RWPE2 (cell line): Measurements from ENCODE around the gene PATJ.

ENCODE experiments used
- ATAC-seq: fragments of 200-7000 bp; cut with Tn5 transposase; 3 replicates; pipeline ENCODE4 v1.9.1; 2021; ENCODE audit warnings: low read depth
- DNase-seq: peaks from one replicate; pipeline ENCODE4 v3.0.0-alpha.2; 2020; ENCODE audit warnings: low spot score
- H3K27ac ChIP-seq: fragments of 450-650 bp; 2 replicates; pipeline ENCODE4 v1.5.1; 2017; ENCODE audit warnings: mild to moderate bottlenecking; ENCODE audit not compliant: poor library complexity, severe bottlenecking
- H3K27me3 ChIP-seq: fragments of 250-450 bp; sonication (Bioruptor Pico); 2 replicates; pipeline ENCODE4 v1.5.1; 2021; ENCODE audit warnings: mild to moderate bottlenecking, moderate library complexity; ENCODE audit not compliant: insufficient read depth, poor library complexity, severe bottlenecking
- H3K36me3 ChIP-seq: fragments of 250-450 bp; sonication (Bioruptor Pico); 2 replicates; pipeline ENCODE4 v1.5.1; 2020; ENCODE audit warnings: low read depth, mild to moderate bottlenecking, moderate library complexity
- H3K4me1 ChIP-seq: fragments of 250-450 bp; sonication (Bioruptor Pico); 2 replicates; pipeline ENCODE4 v1.5.1; 2021; ENCODE audit warnings: mild to moderate bottlenecking, moderate library complexity; ENCODE audit not compliant: insufficient read depth, poor library complexity, severe bottlenecking
- H3K4me3 ChIP-seq: fragments of 250-450 bp; sonication (Bioruptor Pico); 2 replicates; pipeline ENCODE4 v1.5.1; 2021; ENCODE audit warnings: mild to moderate bottlenecking, moderate library complexity; ENCODE audit not compliant: severe bottlenecking
- H3K9me3 ChIP-seq: fragments of 250-450 bp; sonication (Bioruptor Pico); 2 replicates; pipeline ENCODE4 v1.5.1; 2021; ENCODE audit warnings: mild to moderate bottlenecking, moderate library complexity; ENCODE audit not compliant: severe bottlenecking
- TF ChIP-seq, protein P1 (sequence below): fragments of 450-650 bp; IDR thresholded peaks from one replicate; pipeline ENCODE4 v1.5.1; 2017; ENCODE audit warnings: mild to moderate bottlenecking, moderate library complexity; ENCODE audit not compliant: poor library complexity, severe bottlenecking

Gene PATJ

DNA sequence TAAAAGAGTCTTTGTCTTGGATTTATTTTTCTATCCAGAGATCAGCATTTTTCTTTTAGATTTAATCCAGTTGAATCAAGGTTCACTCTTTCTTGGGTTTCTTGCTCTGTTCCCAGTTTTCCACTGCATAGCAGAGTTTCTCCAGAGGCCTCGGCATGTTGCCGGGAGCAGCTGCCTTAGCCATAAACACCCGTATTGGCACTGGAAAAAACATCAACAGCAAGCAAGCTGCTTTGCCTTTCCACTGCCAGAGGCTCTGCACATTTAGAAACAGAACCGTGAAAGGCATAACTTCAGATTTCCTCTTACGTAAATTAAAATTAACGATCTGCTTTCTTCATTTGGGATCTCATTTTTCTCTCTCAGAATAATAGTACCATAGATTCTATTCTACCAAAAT, 270.6 kb downstream of the PATJ start:
- Histone ChIP-seq H3K9me3 (no peaks in the 10 kb centered on the region), H3K27ac (no peak overlapping the region), H3K27me3 (no peaks in the 10 kb centered on the region), H3K4me1 (no peaks in the 10 kb centered on the region), H3K36me3 (peaks cover 4% of the 10 kb centered on the region; the same call in 1 of the 2 replicates), H3K4me3 (no peak overlapping the region)
- TF ChIP-seq, protein P1, sequence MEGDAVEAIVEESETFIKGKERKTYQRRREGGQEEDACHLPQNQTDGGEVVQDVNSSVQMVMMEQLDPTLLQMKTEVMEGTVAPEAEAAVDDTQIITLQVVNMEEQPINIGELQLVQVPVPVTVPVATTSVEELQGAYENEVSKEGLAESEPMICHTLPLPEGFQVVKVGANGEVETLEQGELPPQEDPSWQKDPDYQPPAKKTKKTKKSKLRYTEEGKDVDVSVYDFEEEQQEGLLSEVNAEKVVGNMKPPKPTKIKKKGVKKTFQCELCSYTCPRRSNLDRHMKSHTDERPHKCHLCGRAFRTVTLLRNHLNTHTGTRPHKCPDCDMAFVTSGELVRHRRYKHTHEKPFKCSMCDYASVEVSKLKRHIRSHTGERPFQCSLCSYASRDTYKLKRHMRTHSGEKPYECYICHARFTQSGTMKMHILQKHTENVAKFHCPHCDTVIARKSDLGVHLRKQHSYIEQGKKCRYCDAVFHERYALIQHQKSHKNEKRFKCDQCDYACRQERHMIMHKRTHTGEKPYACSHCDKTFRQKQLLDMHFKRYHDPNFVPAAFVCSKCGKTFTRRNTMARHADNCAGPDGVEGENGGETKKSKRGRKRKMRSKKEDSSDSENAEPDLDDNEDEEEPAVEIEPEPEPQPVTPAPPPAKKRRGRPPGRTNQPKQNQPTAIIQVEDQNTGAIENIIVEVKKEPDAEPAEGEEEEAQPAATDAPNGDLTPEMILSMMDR: no peak
- no peak for DNase-seq
- no peak for ATAC-seq

DNA sequence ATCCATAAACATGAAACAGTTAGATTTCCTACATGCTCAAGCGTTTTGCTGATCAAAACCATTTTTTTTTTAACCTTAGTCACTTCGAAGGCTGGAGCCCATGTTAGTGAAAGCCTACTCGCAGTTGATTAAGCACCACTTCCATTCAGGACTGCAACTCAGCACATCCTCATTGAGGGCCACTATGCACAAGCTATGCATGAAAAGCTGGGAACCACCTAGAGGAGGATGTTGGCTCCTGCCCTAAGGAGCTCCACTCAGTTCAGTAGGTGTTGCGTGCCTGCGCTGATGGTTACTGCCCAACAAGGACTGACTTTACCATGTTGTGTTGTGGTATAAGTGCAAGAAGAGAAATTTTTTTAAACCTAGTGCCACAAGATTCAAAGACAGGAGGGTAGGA, 271.0 kb downstream of the PATJ start:
- Histone ChIP-seq H3K9me3 (no peaks in the 10 kb centered on the region), H3K27me3 (no peaks in the 10 kb centered on the region), H3K27ac (no peak overlapping the region), H3K36me3 (peaks cover 6% of the 10 kb centered on the region), H3K4me3 (no peak overlapping the region), H3K4me1 (no peaks in the 10 kb centered on the region)
- DNase-seq (no peak), ATAC-seq (no peak)
- TF ChIP-seq, protein P1: no peak

DNA sequence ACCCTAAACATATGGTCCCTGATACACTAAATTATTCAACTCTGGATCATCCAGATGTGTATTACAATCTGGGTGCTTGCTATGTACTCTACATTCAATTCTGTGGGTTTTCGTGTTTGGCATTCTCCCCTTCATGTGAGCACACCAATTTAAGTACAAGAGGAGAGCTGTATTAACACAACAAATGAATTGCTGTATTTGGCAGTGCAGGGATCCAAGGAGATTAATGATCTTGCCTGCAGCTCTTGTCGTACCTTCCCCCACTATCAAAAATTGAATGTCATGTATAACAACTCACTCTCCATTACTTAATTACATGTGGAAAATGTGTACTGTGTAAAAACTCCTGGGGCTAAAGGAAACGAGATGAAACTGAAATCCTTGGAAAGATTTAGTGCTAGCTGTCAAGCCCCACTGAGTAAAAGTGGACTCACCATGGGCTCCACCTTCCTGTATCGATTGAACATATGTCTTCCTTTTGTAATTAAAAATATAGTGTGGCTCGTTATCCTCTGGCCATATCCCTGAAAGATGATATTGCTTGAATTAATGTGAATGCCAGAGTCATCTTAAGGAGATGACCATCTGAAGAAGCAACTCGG, 280.2 kb downstream of the PATJ start:
- peaks cover 7% of the 10 kb centered on the region for H3K36me3 ChIP-seq
- no peak overlapping the region for H3K4me3 ChIP-seq
- ATAC-seq (no peak), DNase-seq (no peak)
- no peaks in the 10 kb centered on the region for H3K27me3 ChIP-seq
- H3K9me3 ChIP-seq: no peaks in the 10 kb centered on the region
- TF ChIP-seq, protein P1: no peak
- no peaks in the 10 kb centered on the region for H3K4me1 ChIP-seq
- H3K27ac ChIP-seq: no peak overlapping the region

DNA sequence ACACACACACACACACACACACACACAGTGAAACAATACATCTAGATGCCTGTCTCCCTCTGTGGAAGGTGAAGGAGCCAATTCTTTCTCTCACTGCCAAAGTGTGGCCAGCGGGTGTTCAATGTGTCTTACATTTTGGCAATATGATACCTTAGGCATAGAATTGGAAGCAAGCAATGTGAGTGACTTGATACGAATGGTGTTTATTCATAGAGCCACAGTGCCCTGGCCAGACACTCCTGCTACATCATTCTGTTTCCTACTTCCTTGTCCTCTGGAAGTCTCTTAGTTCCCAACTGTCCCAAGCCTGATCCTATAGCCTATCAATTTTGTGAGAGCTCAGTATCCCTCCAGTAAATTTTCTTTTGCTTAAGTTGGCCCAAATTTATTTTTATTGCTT, 282.4 kb downstream of the PATJ start:
- Histone ChIP-seq H3K27ac (no peak overlapping the region), H3K36me3 (peaks cover 4% of the 10 kb centered on the region; the same call in 1 of the 2 replicates), H3K4me1 (no peaks in the 10 kb centered on the region), H3K27me3 (no peaks in the 10 kb centered on the region), H3K4me3 (no peak overlapping the region), H3K9me3 (no peaks in the 10 kb centered on the region)
- DNase-seq (no peak), ATAC-seq (no peak)
- TF ChIP-seq, protein P1: no peak

DNA sequence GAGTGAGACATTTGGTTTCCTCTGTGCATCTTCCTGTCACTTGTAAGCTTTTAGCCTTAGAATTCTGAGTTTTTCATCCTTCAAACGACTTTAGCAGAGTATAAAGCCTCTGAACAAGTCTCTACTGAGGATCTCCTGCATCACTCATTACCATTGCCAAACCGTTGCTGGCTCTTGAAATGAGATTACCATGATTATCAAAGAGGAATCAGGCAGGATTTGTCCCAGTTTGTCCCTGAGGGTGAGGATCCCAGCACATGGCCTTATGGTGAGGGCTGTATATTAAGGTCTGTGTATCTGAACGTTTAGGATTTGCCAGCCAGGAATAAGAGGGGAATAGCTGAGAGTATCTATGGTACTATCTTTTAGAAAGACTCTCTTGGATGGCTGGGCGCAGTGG, 282.9 kb downstream of the PATJ start:
- TF ChIP-seq, protein P1: no peak
- H3K27me3 ChIP-seq: no peaks in the 10 kb centered on the region
- no peaks in the 10 kb centered on the region for H3K4me1 ChIP-seq
- no peak overlapping the region for H3K4me3 ChIP-seq
- ATAC-seq (no peak), DNase-seq (no peak)
- H3K9me3 ChIP-seq: no peaks in the 10 kb centered on the region
- no peak overlapping the region for H3K27ac ChIP-seq
- H3K36me3 ChIP-seq: peaks cover 4% of the 10 kb centered on the region; the same call in 1 of the 2 replicates
